ENCODE data around the gene HK3. TPM values are rescaled to one million over a fixed set of nuclear protein-coding genes. Genes with fewer than 3 reads are reported as not detected.
A peak's percentile ranks its signal among the peaks of the same experiment; 100 is the strongest.

HK3 gene
- total and polyA plus RNA-seq, 9 of the 15 experiments (the other 6 are each of a cell fraction or from before 2014, with no cell fraction given), result 0.16 TPM; not detected in 8

- TF ChIP-seq NONO (IDR thresholded peaks at IDR 0.05; ENCODE audit: low read depth in 2 of 2, low read length in 1 of 2) (no peak), FOXA3 (CRISPR knock-in tag; conservative IDR thresholded peaks at IDR 0.05 in 1 of 2, IDR thresholded peaks at IDR 0.05 in 1 of 2) (peak in 1 of 2 experiments; percentile 94; a peak in 2 of 4 replicates), XRCC4 (IDR thresholded peaks at IDR 0.05; ENCODE audit: extremely low read depth, insufficient read depth, insufficient read length) (no peak), SUPT5H (IDR thresholded peaks at IDR 0.05) (no peak), TEAD4 (IDR thresholded peaks at IDR 0.05; ENCODE audit: low read length) (peak; percentile 43; the same call in 1 of the 2 replicates), TEAD4 (CRISPR knock-in tag; IDR thresholded peaks at IDR 0.05; ENCODE audit: borderline replicate concordance) (peak; percentile 98), TBL1XR1 (IDR thresholded peaks at IDR 0.05; ENCODE audit: low read length in 2 of 2) (no peak), MCM2 (IDR thresholded peaks at IDR 0.05; ENCODE audit: low read depth) (no peak), NCOA4 (IDR thresholded peaks at IDR 0.05; ENCODE audit: partially characterized antibody) (no peak), CHD7 (IDR thresholded peaks at IDR 0.05; ENCODE audit: low read depth, low read length) (no peak), ZNF140 (CRISPR knock-in tag; IDR thresholded peaks at IDR 0.05) (peak; percentile 76; the same call in 1 of the 2 replicates), ZFP91 (CRISPR knock-in tag; IDR thresholded peaks at IDR 0.05) (peak; percentile 85; the same call in 1 of the 2 replicates)
- TF ChIP-seq, protein P1, sequence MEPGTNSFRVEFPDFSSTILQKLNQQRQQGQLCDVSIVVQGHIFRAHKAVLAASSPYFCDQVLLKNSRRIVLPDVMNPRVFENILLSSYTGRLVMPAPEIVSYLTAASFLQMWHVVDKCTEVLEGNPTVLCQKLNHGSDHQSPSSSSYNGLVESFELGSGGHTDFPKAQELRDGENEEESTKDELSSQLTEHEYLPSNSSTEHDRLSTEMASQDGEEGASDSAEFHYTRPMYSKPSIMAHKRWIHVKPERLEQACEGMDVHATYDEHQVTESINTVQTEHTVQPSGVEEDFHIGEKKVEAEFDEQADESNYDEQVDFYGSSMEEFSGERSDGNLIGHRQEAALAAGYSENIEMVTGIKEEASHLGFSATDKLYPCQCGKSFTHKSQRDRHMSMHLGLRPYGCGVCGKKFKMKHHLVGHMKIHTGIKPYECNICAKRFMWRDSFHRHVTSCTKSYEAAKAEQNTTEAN (CRISPR knock-in tag; IDR thresholded peaks at IDR 0.05), result peak; percentile 98
Observed at GRCh38 chr5:176837707-176838115, 61.4 kb downstream of the HK3 start (continued).

Data from K562 (cell line).